Ovary (tissue), 3 donors: ENCODE results near the gene LRRC61.

Source experiments
- EP300 ChIP-seq: sonication (generic); formaldehyde crosslinking; IDR thresholded peaks from one replicate; pipeline ENCODE4 v1.6.1; 2017; ENCODE audit warnings: antibody characterized with exemption
- POLR2A ChIP-seq: fragments of 450-650 bp; IDR thresholded peaks from one replicate; pipeline ENCODE4 v1.6.1; 2017; ENCODE audit warnings: antibody characterized with exemption, mild to moderate bottlenecking, moderate library complexity
- TF ChIP-seq, protein P1 (sequence below), 3 donors: fragments of 450-650 bp in 2 of 3; fragments of 200-600 bp in 1 of 3; IDR thresholded peaks; one replicate each; pipeline versions ENCODE4 v1.5.1 to v1.8.0; 2016 to 2022; ENCODE audit warnings: antibody characterized with exemption in 3 of 3, mild to moderate bottlenecking in 1 of 3
- donor health status: DM: no; HTN: no; CAD: no.

DNA sequence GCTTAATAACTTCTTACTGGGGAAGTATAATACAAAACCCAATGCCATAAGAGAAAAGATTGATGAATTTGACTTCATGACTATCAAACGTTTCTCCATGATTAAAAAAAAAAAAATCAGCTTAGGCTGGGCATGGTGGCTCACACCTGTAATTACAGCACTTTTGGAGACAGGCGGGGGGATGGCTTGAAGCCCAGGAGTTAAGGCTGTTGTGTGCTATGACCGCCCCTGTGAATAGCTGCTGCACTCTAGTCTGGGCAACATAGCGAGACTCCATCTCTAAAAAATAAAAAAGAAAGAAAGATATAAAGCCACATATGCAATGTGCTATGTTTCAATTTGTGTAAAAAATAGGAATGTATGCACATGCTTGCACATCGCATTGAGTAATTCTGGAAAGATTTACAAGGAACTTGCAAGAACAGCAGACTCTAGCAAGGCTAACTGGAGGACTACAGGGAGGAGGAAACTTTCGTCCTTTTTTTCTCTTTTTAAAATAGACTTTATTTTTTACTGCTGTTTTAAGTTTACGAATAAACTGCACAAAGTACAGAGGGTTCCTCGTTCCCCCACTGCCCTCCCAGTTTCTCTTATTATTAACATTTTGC lies 28.5 kb downstream of the LRRC61 start:
- TF ChIP-seq, protein P1, sequence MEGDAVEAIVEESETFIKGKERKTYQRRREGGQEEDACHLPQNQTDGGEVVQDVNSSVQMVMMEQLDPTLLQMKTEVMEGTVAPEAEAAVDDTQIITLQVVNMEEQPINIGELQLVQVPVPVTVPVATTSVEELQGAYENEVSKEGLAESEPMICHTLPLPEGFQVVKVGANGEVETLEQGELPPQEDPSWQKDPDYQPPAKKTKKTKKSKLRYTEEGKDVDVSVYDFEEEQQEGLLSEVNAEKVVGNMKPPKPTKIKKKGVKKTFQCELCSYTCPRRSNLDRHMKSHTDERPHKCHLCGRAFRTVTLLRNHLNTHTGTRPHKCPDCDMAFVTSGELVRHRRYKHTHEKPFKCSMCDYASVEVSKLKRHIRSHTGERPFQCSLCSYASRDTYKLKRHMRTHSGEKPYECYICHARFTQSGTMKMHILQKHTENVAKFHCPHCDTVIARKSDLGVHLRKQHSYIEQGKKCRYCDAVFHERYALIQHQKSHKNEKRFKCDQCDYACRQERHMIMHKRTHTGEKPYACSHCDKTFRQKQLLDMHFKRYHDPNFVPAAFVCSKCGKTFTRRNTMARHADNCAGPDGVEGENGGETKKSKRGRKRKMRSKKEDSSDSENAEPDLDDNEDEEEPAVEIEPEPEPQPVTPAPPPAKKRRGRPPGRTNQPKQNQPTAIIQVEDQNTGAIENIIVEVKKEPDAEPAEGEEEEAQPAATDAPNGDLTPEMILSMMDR (IDR thresholded peaks at IDR 0.05), result no peak
- TF ChIP-seq EP300 (no peak), POLR2A (no peak)
